ENCODE results near the gene KRT15.

KRT15 gene

GRCh38 chr17:41539071-41539492, 20.4 kb upstream of the KRT15 start:
- ChIA-PET CTCF (interaction anchor here (1.0 kb wide), 1 partner anchor 43 kb away, joined by 3 read pairs; no protein-coding TSS in a partner anchor), POLR2A (no interaction called here)
- Histone ChIP-seq H3K9me3 (ENCODE audit: control extremely low read depth in 1 of 5, control insufficient read depth in 4 of 5, insufficient read depth in 2 of 5, low read depth in 1 of 5, low read length in 4 of 5) (no peaks in the 10 kb centered on the region), H3K27ac (ENCODE audit: insufficient read depth in 1 of 2, low read depth in 1 of 2, low read length in 2 of 2, poor library complexity in 1 of 2, severe bottlenecking in 2 of 2) (no peak overlapping the region), H3K4me3 (ENCODE audit: control insufficient read depth in 1 of 7, extremely low read depth in 1 of 7, insufficient read depth in 4 of 7, low read depth in 2 of 7, low read length in 6 of 7) (no peak overlapping the region), H3K36me3 (ENCODE audit: control insufficient read depth in 4 of 4, insufficient read depth in 4 of 4, low read length in 3 of 4) (no peaks in the 10 kb centered on the region), H3K27me3 (replicated peaks in 2 of 5; ENCODE audit: control insufficient read depth in 4 of 5, insufficient read depth in 5 of 5, low read length in 4 of 5) (peaks cover 0 to 23% (median 21%) of the 10 kb centered on the region in 5 experiments), H3K4me1 (ENCODE audit: control extremely low read depth in 1 of 4, control insufficient read depth in 4 of 4, insufficient read depth in 4 of 4, low read length in 3 of 4) (no peaks in the 10 kb centered on the region)
- 96% methylated on average over 4 of the region's 5 CpGs for WGBS (ENCODE audit: insufficient coverage)
- DNase-seq: no peak

- ChIA-PET CTCF (interaction anchor here (1.0 to 2.8 kb wide), 2 partner anchors 11 to 42 kb away, joined by 3 to 9 read pairs; no protein-coding TSS in a partner anchor), POLR2A (no interaction called here)
- Histone ChIP-seq H3K27me3 (replicated peaks in 2 of 5; ENCODE audit: control insufficient read depth in 4 of 5, insufficient read depth in 5 of 5, low read length in 4 of 5) (peaks cover 0 to 25% (median 25%) of the 10 kb centered on the region in 5 experiments), H3K4me3 (ENCODE audit: control insufficient read depth in 1 of 7, extremely low read depth in 1 of 7, insufficient read depth in 4 of 7, low read depth in 2 of 7, low read length in 6 of 7) (no peak overlapping the region), H3K4me1 (ENCODE audit: control extremely low read depth in 1 of 4, control insufficient read depth in 4 of 4, insufficient read depth in 4 of 4, low read length in 3 of 4) (no peaks in the 10 kb centered on the region), H3K27ac (ENCODE audit: insufficient read depth in 1 of 2, low read depth in 1 of 2, low read length in 2 of 2, poor library complexity in 1 of 2, severe bottlenecking in 2 of 2) (no peak overlapping the region), H3K36me3 (ENCODE audit: control insufficient read depth in 4 of 4, insufficient read depth in 4 of 4, low read length in 3 of 4) (no peaks in the 10 kb centered on the region), H3K9me3 (ENCODE audit: control extremely low read depth in 1 of 5, control insufficient read depth in 4 of 5, insufficient read depth in 2 of 5, low read depth in 1 of 5, low read length in 4 of 5) (no peaks in the 10 kb centered on the region)
- 100% methylated on average over 5 of the region's 5 CpGs for WGBS (ENCODE audit: insufficient coverage)
- DNase-seq: no peak
Measured at GRCh38 chr17:41538565-41538991, 19.9 kb upstream of the KRT15 start.

- Histone ChIP-seq H3K9me3 (ENCODE audit: control extremely low read depth in 1 of 5, control insufficient read depth in 4 of 5, insufficient read depth in 2 of 5, low read depth in 1 of 5, low read length in 4 of 5) (no peaks in the 10 kb centered on the region), H3K36me3 (ENCODE audit: control insufficient read depth in 4 of 4, insufficient read depth in 4 of 4, low read length in 3 of 4) (no peaks in the 10 kb centered on the region), H3K4me1 (ENCODE audit: control extremely low read depth in 1 of 4, control insufficient read depth in 4 of 4, insufficient read depth in 4 of 4, low read length in 3 of 4) (no peaks in the 10 kb centered on the region), H3K4me3 (ENCODE audit: control insufficient read depth in 1 of 7, extremely low read depth in 1 of 7, insufficient read depth in 4 of 7, low read depth in 2 of 7, low read length in 6 of 7) (no peak overlapping the region), H3K27ac (ENCODE audit: insufficient read depth in 1 of 2, low read depth in 1 of 2, low read length in 2 of 2, poor library complexity in 1 of 2, severe bottlenecking in 2 of 2) (no peak overlapping the region), H3K27me3 (replicated peaks in 2 of 5; ENCODE audit: control insufficient read depth in 4 of 5, insufficient read depth in 5 of 5, low read length in 4 of 5) (peaks cover 0 to 30% (median 26%) of the 10 kb centered on the region in 5 experiments)
- ChIA-PET CTCF (interaction anchor here (1.5 to 2.8 kb wide), 2 partner anchors 11 to 13 kb away, joined by 3 to 9 read pairs; no protein-coding TSS in a partner anchor), POLR2A (no interaction called here)
- DNase-seq: no peak
- 100% methylated on average over 7 of the region's 9 CpGs for WGBS (ENCODE audit: insufficient coverage)
Measured at GRCh38 chr17:41537990-41538389, 19.3 kb upstream of the KRT15 start.

- no peak overlapping the region for H3K4me3 ChIP-seq (ENCODE audit: control insufficient read depth in 1 of 7, extremely low read depth in 1 of 7, insufficient read depth in 4 of 7, low read depth in 2 of 7, low read length in 6 of 7)
- H3K27ac ChIP-seq (ENCODE audit: insufficient read depth in 1 of 2, low read depth in 1 of 2, low read length in 2 of 2, poor library complexity in 1 of 2, severe bottlenecking in 2 of 2): no peak overlapping the region
- H3K27me3 ChIP-seq (replicated peaks in 2 of 5; ENCODE audit: control insufficient read depth in 4 of 5, insufficient read depth in 5 of 5, low read length in 4 of 5): peaks cover 0 to 33% (median 26%) of the 10 kb centered on the region in 5 experiments
- no peaks in the 10 kb centered on the region for H3K9me3 ChIP-seq (ENCODE audit: control extremely low read depth in 1 of 5, control insufficient read depth in 4 of 5, insufficient read depth in 2 of 5, low read depth in 1 of 5, low read length in 4 of 5)
- WGBS (ENCODE audit: insufficient coverage): 97% methylated on average over 6 of the region's 7 CpGs
- no peaks in the 10 kb centered on the region for H3K36me3 ChIP-seq (ENCODE audit: control insufficient read depth in 4 of 4, insufficient read depth in 4 of 4, low read length in 3 of 4)
- DNase-seq: no peak
- ChIA-PET POLR2A (no interaction called here), CTCF (interaction anchor here (1.5 to 2.8 kb wide), 2 partner anchors 11 to 13 kb away, joined by 3 to 9 read pairs; no protein-coding TSS in a partner anchor)
- H3K4me1 ChIP-seq (ENCODE audit: control extremely low read depth in 1 of 4, control insufficient read depth in 4 of 4, insufficient read depth in 4 of 4, low read length in 3 of 4): no peaks in the 10 kb centered on the region
Measured at GRCh38 chr17:41537614-41537954, 18.9 kb upstream of the KRT15 start.

GRCh38 chr17:41536741-41537613, 18.3 kb upstream of the KRT15 start:
- POLR2A ChIA-PET: no interaction called here
- Histone ChIP-seq H3K4me1 (ENCODE audit: control extremely low read depth in 1 of 4, control insufficient read depth in 4 of 4, insufficient read depth in 4 of 4, low read length in 3 of 4) (no peaks in the 10 kb centered on the region), H3K4me3 (ENCODE audit: control insufficient read depth in 1 of 7, extremely low read depth in 1 of 7, insufficient read depth in 4 of 7, low read depth in 2 of 7, low read length in 6 of 7) (no peak overlapping the region), H3K36me3 (ENCODE audit: control insufficient read depth in 4 of 4, insufficient read depth in 4 of 4, low read length in 3 of 4) (no peaks in the 10 kb centered on the region), H3K9me3 (ENCODE audit: control extremely low read depth in 1 of 5, control insufficient read depth in 4 of 5, insufficient read depth in 2 of 5, low read depth in 1 of 5, low read length in 4 of 5) (no peaks in the 10 kb centered on the region), H3K27ac (ENCODE audit: insufficient read depth in 1 of 2, low read depth in 1 of 2, low read length in 2 of 2, poor library complexity in 1 of 2, severe bottlenecking in 2 of 2) (no peak overlapping the region), H3K27me3 (replicated peaks in 2 of 5; ENCODE audit: control insufficient read depth in 4 of 5, insufficient read depth in 5 of 5, low read length in 4 of 5) (peaks cover 0 to 39% (median 26%) of the 10 kb centered on the region in 5 experiments)
- CTCF ChIA-PET: interaction anchor here (1.5 to 2.8 kb wide), 2 partner anchors 12 to 14 kb away, joined by 3 to 9 read pairs; no protein-coding TSS in a partner anchor
- DNase-seq: no peak
- WGBS (ENCODE audit: insufficient coverage): 84% methylated on average over 5 of the region's 7 CpGs

GRCh38 chr17:41535764-41536481, 17.2 kb upstream of the KRT15 start:
- Histone ChIP-seq H3K27me3 (replicated peaks in 2 of 5; ENCODE audit: control insufficient read depth in 4 of 5, insufficient read depth in 5 of 5, low read length in 4 of 5) (peaks cover under 1 to 47% (median 29%) of the 10 kb centered on the region in 5 experiments), H3K27ac (ENCODE audit: insufficient read depth in 1 of 2, low read depth in 1 of 2, low read length in 2 of 2, poor library complexity in 1 of 2, severe bottlenecking in 2 of 2) (no peak overlapping the region), H3K36me3 (ENCODE audit: control insufficient read depth in 4 of 4, insufficient read depth in 4 of 4, low read length in 3 of 4) (no peaks in the 10 kb centered on the region), H3K9me3 (ENCODE audit: control extremely low read depth in 1 of 5, control insufficient read depth in 4 of 5, insufficient read depth in 2 of 5, low read depth in 1 of 5, low read length in 4 of 5) (no peaks in the 10 kb centered on the region), H3K4me1 (ENCODE audit: control extremely low read depth in 1 of 4, control insufficient read depth in 4 of 4, insufficient read depth in 4 of 4, low read length in 3 of 4) (no peaks in the 10 kb centered on the region), H3K4me3 (ENCODE audit: control insufficient read depth in 1 of 7, extremely low read depth in 1 of 7, insufficient read depth in 4 of 7, low read depth in 2 of 7, low read length in 6 of 7) (no peak overlapping the region)
- no peak for DNase-seq
- POLR2A ChIA-PET: no interaction called here
- CTCF ChIA-PET: interaction anchor here (0.8 to 2.8 kb wide), 3 partner anchors 8 to 44 kb away, joined by 3 to 9 read pairs (median 3); no protein-coding TSS in a partner anchor
- 73% methylated on average over 12 of the region's 15 CpGs for WGBS (ENCODE audit: insufficient coverage)

All from common myeloid progenitor, CD34-positive (primary cell).